Embryonic facial prominence (tissue), 1 donor: ENCODE data around the gene CSMD2.

Experiments used
- DNase-seq: peaks from one replicate; pipeline ENCODE4 v3.0.0-alpha.2; 2016; ENCODE audit errors: extremely low spot score

CSMD2 gene

GRCh38 chr1:33501774-33502173 is 663.3 kb downstream of the CSMD2 start:
- no peak for DNase-seq

- no peak for DNase-seq
These were observed 663.7 kb downstream of the CSMD2 start for GRCh38 chr1:33501309-33501708.

- DNase-seq, result no peak
These were observed 664.5 kb downstream of the CSMD2 start for GRCh38 chr1:33500547-33500946.

- no peak for DNase-seq
These were observed 667.6 kb downstream of the CSMD2 start for GRCh38 chr1:33497410-33497809.

GRCh38 chr1:33494929-33495328 is 670.1 kb downstream of the CSMD2 start:
- DNase-seq, result no peak

GRCh38 chr1:33488624-33489023 is 676.4 kb downstream of the CSMD2 start:
- DNase-seq, result no peak

GRCh38 chr1:33482412-33482811 is 682.6 kb downstream of the CSMD2 start:
- DNase-seq, result no peak

- no peak for DNase-seq
These were observed 687.6 kb downstream of the CSMD2 start for GRCh38 chr1:33477451-33477850.

GRCh38 chr1:33473900-33474299 is 691.1 kb downstream of the CSMD2 start:
- DNase-seq, result no peak

GRCh38 chr1:33472269-33472980 is 692.6 kb downstream of the CSMD2 start, which contains the start of gene ZSCAN20:
Gene ZSCAN20 (plus strand): TSS chr1:33472645. CDS start chr1:33479289, 6,644 bp downstream.
- peak; percentile 97 for DNase-seq

GRCh38 chr1:33471416-33471815 is 693.6 kb downstream of the CSMD2 start:
- DNase-seq, result no peak

- DNase-seq, result peak; percentile 74
These were observed 694.5 kb downstream of the CSMD2 start for GRCh38 chr1:33470495-33471012.

GRCh38 chr1:33469691-33470090 is 695.3 kb downstream of the CSMD2 start:
- DNase-seq, result no peak

- no peak for DNase-seq
These were observed 696.1 kb downstream of the CSMD2 start for GRCh38 chr1:33468967-33469366.

- no peak for DNase-seq
These were observed 696.5 kb downstream of the CSMD2 start for GRCh38 chr1:33468531-33468930.

GRCh38 chr1:33468011-33468410 is 697.0 kb downstream of the CSMD2 start:
- DNase-seq, result no peak

GRCh38 chr1:33466159-33466558 is 698.9 kb downstream of the CSMD2 start:
- DNase-seq, result no peak

GRCh38 chr1:33465316-33465715 is 699.7 kb downstream of the CSMD2 start:
- DNase-seq, result no peak

- no peak for DNase-seq
These were observed 700.5 kb downstream of the CSMD2 start for GRCh38 chr1:33464552-33464951.
